Testis (tissue), 2 donors: Measurements from ENCODE around the gene KCNH2.

ENCODE experiments used
- POLR2A ChIP-seq: fragments of 450-650 bp; IDR thresholded peaks from one replicate; pipeline ENCODE4 v1.6.1; 2017; ENCODE audit warnings: antibody characterized with exemption, mild to moderate bottlenecking, moderate library complexity
- TF ChIP-seq, protein P1 (sequence below), 3 experiments: fragments of 450-650 bp in 2 of 3; fragments of 200-600 bp in 1 of 3; sonication (generic) in 1 of 3; IDR thresholded peaks; one replicate each; pipeline ENCODE4 v1.5.1; 2016 to 2019; ENCODE audit warnings: antibody characterized with exemption in 3 of 3, mild to moderate bottlenecking in 2 of 3, moderate library complexity in 1 of 3

DNA sequence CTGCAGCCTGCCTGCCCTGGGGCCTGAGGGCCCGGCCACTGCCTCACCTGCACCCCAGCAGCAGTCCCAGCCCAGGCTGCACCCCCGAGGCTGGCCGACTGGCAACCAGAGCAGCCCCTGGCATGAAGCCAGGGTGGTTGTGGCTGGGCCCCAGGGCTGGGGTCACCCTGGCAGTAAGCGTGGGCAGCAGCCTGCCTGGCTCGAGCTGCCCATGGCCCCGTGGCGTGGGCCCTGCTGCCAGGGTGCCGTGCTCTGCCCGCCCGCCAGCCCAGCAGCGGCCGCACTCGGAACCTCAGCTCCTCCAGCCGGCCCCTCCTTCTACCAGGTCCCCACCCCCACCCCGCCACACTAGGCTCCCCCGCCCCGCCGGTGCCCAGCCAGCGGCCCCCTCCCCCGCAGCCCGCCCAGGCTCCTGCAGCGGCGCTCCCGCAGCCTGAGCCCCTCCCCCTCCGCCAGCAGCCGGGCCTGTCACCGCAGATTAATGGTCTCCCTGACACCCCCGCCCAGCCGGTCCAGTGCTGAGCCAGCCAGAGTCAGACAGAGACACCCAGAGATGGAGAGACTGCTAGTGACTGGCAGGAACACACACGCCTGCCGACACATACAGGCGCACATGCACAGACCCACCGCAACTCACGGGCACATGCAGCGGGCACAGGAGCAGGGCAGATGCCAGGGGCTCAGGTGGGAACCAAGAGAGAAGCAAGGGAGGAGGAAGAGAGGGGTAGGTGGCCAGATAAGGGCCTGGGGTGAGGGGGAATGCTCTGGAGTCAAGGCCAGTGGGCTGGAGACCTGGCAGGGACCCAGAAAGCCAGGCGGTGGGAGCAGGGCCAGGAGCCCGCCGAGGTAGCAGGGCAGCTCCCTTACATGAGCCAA is 22.4 kb downstream of the KCNH2 start:
- TF ChIP-seq POLR2A: no peak
- TF ChIP-seq, protein P1, sequence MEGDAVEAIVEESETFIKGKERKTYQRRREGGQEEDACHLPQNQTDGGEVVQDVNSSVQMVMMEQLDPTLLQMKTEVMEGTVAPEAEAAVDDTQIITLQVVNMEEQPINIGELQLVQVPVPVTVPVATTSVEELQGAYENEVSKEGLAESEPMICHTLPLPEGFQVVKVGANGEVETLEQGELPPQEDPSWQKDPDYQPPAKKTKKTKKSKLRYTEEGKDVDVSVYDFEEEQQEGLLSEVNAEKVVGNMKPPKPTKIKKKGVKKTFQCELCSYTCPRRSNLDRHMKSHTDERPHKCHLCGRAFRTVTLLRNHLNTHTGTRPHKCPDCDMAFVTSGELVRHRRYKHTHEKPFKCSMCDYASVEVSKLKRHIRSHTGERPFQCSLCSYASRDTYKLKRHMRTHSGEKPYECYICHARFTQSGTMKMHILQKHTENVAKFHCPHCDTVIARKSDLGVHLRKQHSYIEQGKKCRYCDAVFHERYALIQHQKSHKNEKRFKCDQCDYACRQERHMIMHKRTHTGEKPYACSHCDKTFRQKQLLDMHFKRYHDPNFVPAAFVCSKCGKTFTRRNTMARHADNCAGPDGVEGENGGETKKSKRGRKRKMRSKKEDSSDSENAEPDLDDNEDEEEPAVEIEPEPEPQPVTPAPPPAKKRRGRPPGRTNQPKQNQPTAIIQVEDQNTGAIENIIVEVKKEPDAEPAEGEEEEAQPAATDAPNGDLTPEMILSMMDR (IDR thresholded peaks at IDR 0.05): no peak
